ENCODE data around the gene TAL1.

DNA sequence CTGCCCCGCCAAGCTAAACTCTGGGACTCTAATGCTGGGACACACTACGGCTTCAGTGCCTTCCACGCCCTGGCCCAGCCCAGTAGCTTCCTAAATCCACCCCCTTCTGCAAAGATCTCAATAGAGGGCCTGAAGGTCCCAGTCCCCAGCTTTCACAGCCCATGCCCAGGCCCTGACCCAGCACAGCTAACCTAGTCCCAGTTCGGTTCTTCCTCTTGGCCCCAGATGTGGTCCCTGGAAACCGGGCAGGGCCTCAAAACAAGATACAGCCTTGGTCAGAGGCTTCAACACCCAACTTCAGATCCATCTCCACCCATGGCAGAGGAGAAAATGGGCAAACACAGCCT, 41.5 kb downstream of the TAL1 start:
- TF ChIP-seq JUN (IDR thresholded peaks at IDR 0.05; ENCODE audit: borderline replicate concordance, insufficient read depth, insufficient read length, low read depth) (no peak), EZH2 (IDR thresholded peaks at IDR 0.05; ENCODE audit: borderline replicate concordance, low read depth, low read length, severe bottlenecking) (no peak), POLR2AphosphoS5 (IDR thresholded peaks at IDR 0.05; ENCODE audit: insufficient read depth, low read depth, low read length) (no peak)
